ENCODE data around the gene HSF4.

GRCh38 chr16:67116388-67117311, 47.9 kb upstream of the HSF4 start:
- no peak for TF ChIP-seq CTCF (conservative IDR thresholded peaks at IDR 0.05; ENCODE audit: low read depth, low read length)
- TF ChIP-seq EZH2 (IDR thresholded peaks at IDR 0.05; ENCODE audit: borderline replicate concordance, low read depth, low read length, poor library complexity, severe bottlenecking): no peak

All from A673 (cell line).